ENCODE results near the gene AGMO. TPM values are rescaled to one million over a fixed set of nuclear protein-coding genes. Genes with fewer than 3 reads are reported as not detected.

The AGMO gene
- total and polyA plus RNA-seq, 2 of the 8 experiments (the other 6 are each of a cell fraction or from before 2014, with no cell fraction given), result 0.22 to 0.45 TPM

DNA sequence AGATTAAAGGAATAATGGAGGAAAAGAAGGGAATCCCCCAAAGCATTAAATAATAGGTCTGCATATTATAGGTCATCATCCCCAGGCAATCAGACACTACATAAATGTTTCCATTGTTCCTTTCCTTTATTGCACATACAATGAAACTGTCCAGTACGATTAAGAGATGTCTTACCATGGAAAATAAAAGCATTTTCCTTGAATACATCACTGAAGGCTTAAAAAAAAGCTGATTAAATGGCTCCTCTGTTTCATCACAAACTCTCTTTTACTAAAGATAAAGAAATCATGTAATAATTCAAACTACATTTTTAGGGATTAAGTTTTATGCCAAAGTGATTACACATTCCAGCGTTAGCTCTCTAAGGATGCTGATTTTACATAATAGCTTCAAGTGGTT, 316.0 kb downstream of the AGMO start (continued):
- TF ChIP-seq CHD7 (IDR thresholded peaks at IDR 0.05; ENCODE audit: insufficient replicate concordance, low read length), result no peak
- TF ChIP-seq POLR2AphosphoS5 (IDR thresholded peaks at IDR 0.05; ENCODE audit: low read depth, low read length), result no peak
- TF ChIP-seq MAX (IDR thresholded peaks at IDR 0.05), result no peak
- no peak for TF ChIP-seq KDM5A (IDR thresholded peaks at IDR 0.05; ENCODE audit: low read length)
- no peak for TF ChIP-seq SIRT6 (IDR thresholded peaks at IDR 0.05; ENCODE audit: low read length)
- TF ChIP-seq EP300 (IDR thresholded peaks at IDR 0.05; ENCODE audit: borderline replicate concordance in 1 of 2, low read depth in 2 of 2, low read length in 2 of 2), result no peak
- TF ChIP-seq CREB1 (IDR thresholded peaks at IDR 0.05), result no peak
- TF ChIP-seq GTF2F1 (IDR thresholded peaks at IDR 0.05; ENCODE audit: borderline replicate concordance, low read depth, low read length), result no peak
- TF ChIP-seq TAF1 (IDR thresholded peaks at IDR 0.05; ENCODE audit: low read depth, low read length), result no peak
